Thyroid gland (tissue), 4 donors: Measurements from ENCODE around the gene ECSIT. TPM values are rescaled to one million over a fixed set of nuclear protein-coding genes. Genes with fewer than 3 reads are reported as not detected.

ENCODE experiments used
- DNase-seq, 2 donors: peaks; one replicate each; pipeline ENCODE4 v3.0.0-alpha.2; 2019
- H3K27ac ChIP-seq, 3 donors: fragments of 200-600 bp; sonication (generic); 1 replicate in 2 of 3; 2 replicates in 1 of 3; pipeline ENCODE4 v1.5.1; 2016 to 2019; ENCODE audit warnings: mild to moderate bottlenecking in 1 of 3, moderate library complexity in 1 of 3
- H3K27me3 ChIP-seq: fragments of 200-600 bp; sonication (generic); one replicate; pipeline ENCODE4 v1.5.1; 2019
- H3K36me3 ChIP-seq, 2 donors: fragments of 200-600 bp; sonication (generic); one replicate each; pipeline ENCODE4 v1.5.1; 2016 to 2019
- H3K4me1 ChIP-seq, 2 donors: fragments of 200-600 bp; sonication (generic); one replicate each; pipeline ENCODE4 v1.5.1; 2017 to 2019
- H3K4me3 ChIP-seq, 3 donors: fragments of 200-600 bp; sonication (generic); replicated peaks in 1 of 3; 1 replicate in 2 of 3; 2 replicates in 1 of 3; pipeline ENCODE4 v1.5.1; 2016; ENCODE audit warnings: mild to moderate bottlenecking in 1 of 3
- H3K9me3 ChIP-seq: fragments of 200-600 bp; sonication (generic); one replicate; pipeline ENCODE4 v1.5.1; 2017
- CTCF ChIP-seq, 6 experiments: fragments of 200-600 bp in 3 of 6; fragments of 450-650 bp in 3 of 6; sonication (generic) in 3 of 6; IDR thresholded peaks; one replicate each; pipeline ENCODE4 v1.5.1; 2016 to 2019; ENCODE audit warnings: antibody characterized with exemption in 6 of 6, mild to moderate bottlenecking in 2 of 6, inconsistent platforms in 1 of 6, moderate library complexity in 1 of 6
- POLR2A ChIP-seq, 2 donors: fragments of 450-650 bp; IDR thresholded peaks; one replicate each; pipeline ENCODE4 v1.6.1; 2017; ENCODE audit warnings: antibody characterized with exemption in 2 of 2, mild to moderate bottlenecking in 2 of 2, moderate library complexity in 1 of 2
- WGBS, 2 donors: methylation state at CpG; one replicate each; pipeline ENCODE4 v1.1.5; 2017; 5-methylcytosine and 5-hydroxymethylcytosine counted together
- intact Hi-C: fragments of 100-400 bp; cut with DNase I; formaldehyde crosslinking; loops from one replicate; pipeline ENCODE4 v1.15.1; 2023
- microRNA-seq: library from miRNA; unstranded; fragments of <30 nt; microRNA quantifications from one replicate; pipeline ENCODE4, GENCODE V29; 2016
- small RNA-seq: library from RNA; depleted of rRNA; stranded (forward); fragments of <200 nt; gene quantifications from one replicate; pipeline ENCODE3, GENCODE V24; 2016
- total RNA-seq, 4 donors: library from RNA; depleted of rRNA; stranded (reverse); fragments of >200 nt; gene quantifications; one replicate each; pipeline ENCODE4 v1.2.3, GENCODE V29; 2016

Gene ECSIT
- total RNA-seq, 4 donors from 2014 or later: 36.5 to 77.5 (median 68.9) TPM

- DNase-seq: no peak
- Histone ChIP-seq H3K4me3 (no peak overlapping the region), H3K36me3 (no peaks in the 10 kb centered on the region), H3K9me3 (no peaks in the 10 kb centered on the region), H3K27ac (no peak overlapping the region), H3K4me1 (no peaks in the 10 kb centered on the region), H3K27me3 (no peaks in the 10 kb centered on the region)
- intact Hi-C loops: no loop called here
- WGBS, 2 donors: 86 to 90% methylated on average over 20 of the region's 20 CpGs
- TF ChIP-seq POLR2A (IDR thresholded peaks at IDR 0.05): no peak
- no peak for TF ChIP-seq CTCF (IDR thresholded peaks at IDR 0.05)
Observed at GRCh38 chr19:11457831-11458230, 71.1 kb downstream of the ECSIT start.

GRCh38 chr19:11457115-11457514 is 71.8 kb downstream of the ECSIT start:
- no peaks in the 10 kb centered on the region for H3K4me1 ChIP-seq
- intact Hi-C loops: no loop called here
- no peaks in the 10 kb centered on the region for H3K9me3 ChIP-seq
- no peak overlapping the region for H3K4me3 ChIP-seq
- 24 to 30% methylated on average over 8 to 14 of the region's 18 CpGs for WGBS, 2 donors
- TF ChIP-seq CTCF (IDR thresholded peaks at IDR 0.05): no peak
- TF ChIP-seq POLR2A (IDR thresholded peaks at IDR 0.05): no peak
- H3K36me3 ChIP-seq: no peaks in the 10 kb centered on the region
- H3K27ac ChIP-seq: no peak overlapping the region
- no peaks in the 10 kb centered on the region for H3K27me3 ChIP-seq
- peak in 1 of 2 donors; percentile 14 for DNase-seq

GRCh38 chr19:11456659-11457058 is 72.3 kb downstream of the ECSIT start:
- TF ChIP-seq POLR2A (IDR thresholded peaks at IDR 0.05): no peak
- TF ChIP-seq CTCF (IDR thresholded peaks at IDR 0.05): no peak
- Histone ChIP-seq H3K36me3 (no peaks in the 10 kb centered on the region), H3K27ac (no peak overlapping the region), H3K27me3 (no peaks in the 10 kb centered on the region), H3K4me1 (no peaks in the 10 kb centered on the region), H3K4me3 (no peak overlapping the region), H3K9me3 (no peaks in the 10 kb centered on the region)
- no peak for DNase-seq
- 92 to 93% methylated on average over 7 of the region's 7 CpGs for WGBS, 2 donors
- intact Hi-C loops: no loop called here

Small RNAs within 50 kb of the gene (microRNA-seq; reads per million reads assigned to microRNA genes)
- not detected for gene MIR7974

Small RNAs within 50 kb of the gene (small RNA-seq; reads per million reads assigned to genes)
- gene MIR7974 (0.28 reads per million), gene RN7SL833P (not detected)

Other genes starting within 250 kb of the ECSIT start
- gene TSPAN16, start 233.0 kb downstream of the ECSIT start, total RNA-seq: under 1 TPM in 1 of 4 donors, not detected in 3; 0.54 TPM
- 10 to 100 TPM; 14.8 to 30.3 (median 20.6) TPM for gene RAB3D, start 189.5 kb downstream of the ECSIT start, total RNA-seq
- 1,000 to 10,000 TPM in 1 of 4 donors, 100 to 1,000 TPM in 3; 266 to 1,029 (median 650) TPM for gene TMEM205, start 182.9 kb downstream of the ECSIT start, total RNA-seq
- 10 to 100 TPM; 27.0 to 36.9 (median 34.5) TPM for gene CCDC159, start 182.6 kb downstream of the ECSIT start, total RNA-seq
- gene PLPPR2, start 173.7 kb downstream of the ECSIT start, total RNA-seq: 10 to 100 TPM in 1 of 4 donors, 1 to 10 TPM in 3; 6.0 to 18.4 (median 8.9) TPM
- 1 to 10 TPM; 2.3 to 4.3 (median 3.4) TPM for gene SWSAP1, start 154.5 kb downstream of the ECSIT start, total RNA-seq
- gene EPOR, start 144.8 kb downstream of the ECSIT start, total RNA-seq: 10 to 100 TPM; 16.8 to 48.0 (median 31.3) TPM
- 100 to 1,000 TPM in 2 of 4 donors, 10 to 100 TPM in 2; 63.4 to 136 (median 101) TPM for gene RGL3, start 109.8 kb downstream of the ECSIT start, total RNA-seq
- gene ODAD3, start 94.0 kb downstream of the ECSIT start, total RNA-seq: 1 to 10 TPM in 3 of 4 donors, under 1 TPM in 1; 0.96 to 6.8 (median 3.8) TPM
- gene PRKCSH, start 93.5 kb downstream of the ECSIT start, total RNA-seq: 100 to 1,000 TPM; 142 to 198 (median 178) TPM
- gene ELAVL3, start 48.1 kb downstream of the ECSIT start, total RNA-seq: not detected
- gene ZNF653, start 23.3 kb downstream of the ECSIT start, total RNA-seq: 10 to 100 TPM; 13.6 to 41.7 (median 14.2) TPM
- gene CNN1, start 9.7 kb upstream of the ECSIT start, total RNA-seq: 10 to 100 TPM in 2 of 4 donors, 1 to 10 TPM in 2; 6.3 to 21.6 (median 8.7) TPM
- 10 to 100 TPM; 18.7 to 57.0 (median 30.9) TPM for gene ELOF1, start 30.1 kb upstream of the ECSIT start, total RNA-seq
- 1 to 10 TPM; 4.9 to 8.4 (median 6.2) TPM for gene ACP5, start 48.5 kb upstream of the ECSIT start, total RNA-seq
- gene ZNF627, start 68.3 kb upstream of the ECSIT start, total RNA-seq: 10 to 100 TPM; 14.5 to 24.3 (median 21.7) TPM
- gene ZNF823, start 209.8 kb upstream of the ECSIT start, total RNA-seq: 10 to 100 TPM in 1 of 4 donors, 1 to 10 TPM in 3; 7.4 to 11.7 (median 9.1) TPM
- 10 to 100 TPM; 17.8 to 56.4 (median 24.2) TPM for gene ZNF441, start 237.9 kb upstream of the ECSIT start, total RNA-seq